Activated B cell treated with CpG ODN at 0.5 μM for 24 hours (primary cell): ENCODE results near the gene LRRC59. TPM values are rescaled to one million over a fixed set of nuclear protein-coding genes. Genes with fewer than 3 reads are reported as not detected.
"Not testable (repeated sequence)": the region's sequence is repeated elsewhere in the genome, so short reads cannot be mapped to it uniquely, and the experiment has no call there.

Source experiments
- ATAC-seq: fragments of 200-7000 bp; cut with Tn5 transposase; one replicate; pipeline ENCODE4 v1.10.0; 2021; ENCODE audit warnings: low read depth, mild to moderate bottlenecking, moderate library complexity
- CTCF ChIA-PET: fragments of 350-600 bp; sonication (Branson Sonifier 250); formaldehyde crosslinking; loops from one replicate; lab custom pipeline; 2021; ENCODE audit warnings: antibody characterized with exemption; lab: Charles Lee
- POLR2A ChIA-PET: fragments of 350-600 bp; sonication (Branson Sonifier 250); formaldehyde crosslinking; loops from one replicate; lab custom pipeline; 2021; ENCODE audit warnings: antibody characterized with exemption; lab: Charles Lee
- DNase-seq: peaks from one replicate; pipeline ENCODE4 v3.0.0; 2022
- H3K27ac Mint-ChIP-seq: one replicate; pipeline ENCODE4 v1.8.0; 2020; ENCODE audit warnings: mixed read lengths
- H3K27me3 Mint-ChIP-seq: one replicate; pipeline ENCODE4 v1.8.0; 2021; ENCODE audit warnings: mixed read lengths
- H3K36me3 Mint-ChIP-seq: one replicate; pipeline ENCODE4 v1.8.0; 2021; ENCODE audit warnings: low read depth, mixed read lengths
- H3K4me1 Mint-ChIP-seq: one replicate; pipeline ENCODE4 v1.8.0; 2021; ENCODE audit warnings: mixed read lengths
- H3K4me3 Mint-ChIP-seq: one replicate; pipeline ENCODE4 v1.8.0; 2020; ENCODE audit warnings: mild to moderate bottlenecking, mixed read lengths
- H3K9me3 Mint-ChIP-seq: one replicate; pipeline ENCODE4 v1.8.0; 2020; ENCODE audit warnings: mixed read lengths
- intact Hi-C: fragments of 100-400 bp; cut with micrococcal nuclease; formaldehyde crosslinking; loops from one replicate; pipeline ENCODE4 v1.15.1; 2024
- total RNA-seq: library from RNA; stranded (reverse); gene quantifications from 2 replicates; pipeline ENCODE4 v1.2.3, GENCODE V29; 2022
- TF ChIP-seq, protein P1 (sequence below): fragments of 200-600 bp; IDR thresholded peaks from one replicate; pipeline ENCODE4 v1.8.0; 2022; ENCODE audit warnings: antibody characterized with exemption, mild to moderate bottlenecking

The LRRC59 gene
- total RNA-seq, 1 donor from 2014 or later, result 42.0 TPM

DNA sequence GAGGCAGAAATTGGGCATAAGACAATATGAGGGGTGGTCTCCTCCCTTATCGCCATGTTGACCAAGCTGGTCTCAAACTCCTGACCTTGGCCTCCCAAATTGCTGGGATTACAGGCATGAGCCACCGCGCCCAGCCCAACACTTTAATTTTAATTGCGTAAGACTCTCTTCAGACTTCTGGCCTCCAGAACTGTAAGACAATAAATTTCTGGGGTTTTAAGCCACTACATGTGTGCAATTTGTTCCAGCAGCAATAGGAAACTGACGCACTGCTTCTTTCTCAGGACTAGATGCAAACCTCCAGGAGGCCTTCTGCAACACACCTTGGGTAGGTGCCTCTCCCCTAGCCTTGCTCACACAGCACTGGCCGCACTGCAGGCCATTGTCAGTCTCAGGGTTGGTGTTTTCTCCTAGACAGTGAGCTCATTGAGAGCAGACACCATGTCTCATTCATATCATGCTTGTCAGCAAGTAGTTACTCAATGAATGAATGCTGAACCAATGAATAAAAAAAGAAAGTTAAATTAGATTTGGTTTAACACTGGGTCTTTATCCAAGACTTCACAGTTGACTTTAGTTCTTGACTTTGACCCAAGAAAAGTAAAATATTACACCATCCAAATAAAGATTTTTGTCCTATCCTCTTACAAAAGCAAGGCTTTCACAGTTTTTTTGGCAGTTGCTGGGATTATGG lies 23.2 kb upstream of the LRRC59 start:
- Mint-ChIP-seq H3K36me3 (no peaks in the 10 kb centered on the region), H3K27me3 (no peaks in the 10 kb centered on the region), H3K4me3 (no peak overlapping the region), H3K27ac (peak overlapping the region; percentile 91), H3K4me1 (peaks cover 34% of the 10 kb centered on the region), H3K9me3 (peaks cover 6% of the 10 kb centered on the region)
- ATAC-seq (no peak), DNase-seq (no peak)
- intact Hi-C loops, result loop anchor here (1.0 kb wide), 2 partner anchors 23 to 59 kb away; partner anchors contain the start of gene LRRC59
- TF ChIP-seq, protein P1, sequence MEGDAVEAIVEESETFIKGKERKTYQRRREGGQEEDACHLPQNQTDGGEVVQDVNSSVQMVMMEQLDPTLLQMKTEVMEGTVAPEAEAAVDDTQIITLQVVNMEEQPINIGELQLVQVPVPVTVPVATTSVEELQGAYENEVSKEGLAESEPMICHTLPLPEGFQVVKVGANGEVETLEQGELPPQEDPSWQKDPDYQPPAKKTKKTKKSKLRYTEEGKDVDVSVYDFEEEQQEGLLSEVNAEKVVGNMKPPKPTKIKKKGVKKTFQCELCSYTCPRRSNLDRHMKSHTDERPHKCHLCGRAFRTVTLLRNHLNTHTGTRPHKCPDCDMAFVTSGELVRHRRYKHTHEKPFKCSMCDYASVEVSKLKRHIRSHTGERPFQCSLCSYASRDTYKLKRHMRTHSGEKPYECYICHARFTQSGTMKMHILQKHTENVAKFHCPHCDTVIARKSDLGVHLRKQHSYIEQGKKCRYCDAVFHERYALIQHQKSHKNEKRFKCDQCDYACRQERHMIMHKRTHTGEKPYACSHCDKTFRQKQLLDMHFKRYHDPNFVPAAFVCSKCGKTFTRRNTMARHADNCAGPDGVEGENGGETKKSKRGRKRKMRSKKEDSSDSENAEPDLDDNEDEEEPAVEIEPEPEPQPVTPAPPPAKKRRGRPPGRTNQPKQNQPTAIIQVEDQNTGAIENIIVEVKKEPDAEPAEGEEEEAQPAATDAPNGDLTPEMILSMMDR, result no peak
- ChIA-PET POLR2A (interaction anchor here (0.6 to 2.7 kb wide), 3 partner anchors 10 to 23 kb away, joined by 3 to 33 read pairs (median 3); partner anchors contain the start of gene LRRC59), CTCF (interaction anchor here (1.3 to 3.6 kb wide), 2 partner anchors 23 to 58 kb away, joined by 5 to 29 read pairs; partner anchors contain the start of gene LRRC59)

- H3K4me3 Mint-ChIP-seq, H3K27me3 Mint-ChIP-seq, POLR2A ChIA-PET: not testable (repeated sequence)
These were observed 22.3 kb upstream of the LRRC59 start for GRCh38 chr17:50419577-50419976.

DNA sequence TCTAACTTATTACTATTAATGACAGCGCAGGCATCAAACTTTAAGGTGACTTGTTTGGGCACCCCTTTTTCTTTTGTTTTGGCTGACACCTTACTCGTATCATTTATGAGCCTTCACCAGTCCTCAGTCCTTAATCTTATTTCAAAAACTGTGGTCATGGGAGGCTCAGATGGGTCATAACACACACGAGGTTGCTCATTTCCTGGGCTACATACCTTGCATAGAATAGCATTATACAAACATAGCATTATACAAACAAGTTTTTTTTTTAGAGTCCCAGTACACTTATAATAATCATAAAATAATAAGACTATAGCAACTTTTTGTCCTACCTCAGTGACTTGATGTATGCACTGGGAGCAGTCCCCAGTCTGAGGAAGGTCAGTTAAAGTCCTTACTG lies 17.5 kb upstream of the LRRC59 start:
- Mint-ChIP-seq H3K4me1 (peaks cover 2% of the 10 kb centered on the region), H3K27ac (no peak overlapping the region), H3K9me3 (peaks cover 6% of the 10 kb centered on the region), H3K27me3 (peaks cover 3% of the 10 kb centered on the region), H3K4me3 (no peak overlapping the region), H3K36me3 (no peaks in the 10 kb centered on the region)
- POLR2A ChIA-PET, result no interaction called here
- intact Hi-C loops, result no loop called here
- CTCF ChIA-PET, result no interaction called here
- ATAC-seq (no peak), DNase-seq (no peak)
- TF ChIP-seq, protein P1, result no peak

More at GRCh38 chr17:50419577-50419976, 22.3 kb upstream of the LRRC59 start:
- H3K36me3 Mint-ChIP-seq, intact Hi-C loops, H3K9me3 Mint-ChIP-seq, ATAC-seq, DNase-seq: not testable (repeated sequence)
- CTCF ChIA-PET, result interaction anchor here (3.6 kb wide), 1 partner anchor 22 kb away, joined by 29 read pairs; the partner anchor contains the start of gene LRRC59
- peak overlapping the region; percentile 73 for H3K27ac Mint-ChIP-seq
- H3K4me1 Mint-ChIP-seq, result peaks cover 28% of the 10 kb centered on the region

DNA sequence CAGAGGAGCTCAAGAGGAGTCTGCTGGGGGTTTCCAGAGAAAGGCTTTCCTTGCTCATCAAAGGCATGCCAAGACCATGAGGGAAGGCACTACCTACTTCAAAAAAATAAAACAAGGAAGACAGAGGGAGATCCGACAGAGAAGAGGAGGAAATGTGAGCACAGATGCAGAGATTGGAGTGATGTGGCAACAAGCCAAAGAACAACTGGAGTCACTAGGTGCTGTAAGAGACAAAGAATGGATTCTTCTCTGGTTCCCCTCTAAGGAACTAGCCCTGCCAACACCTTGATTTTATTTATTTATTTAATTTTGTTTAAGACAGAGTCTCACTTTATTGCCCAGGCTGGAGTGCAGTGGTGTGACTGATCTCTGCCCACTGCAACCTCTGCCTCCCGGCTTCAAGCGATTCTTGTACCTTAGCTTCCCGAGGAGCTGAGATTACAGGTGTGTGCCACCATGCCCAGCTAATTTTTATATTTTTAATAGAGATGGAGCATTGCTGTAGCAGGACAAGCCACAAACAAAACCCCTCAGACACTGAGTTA lies 14.9 kb upstream of the LRRC59 start:
- H3K4me1 Mint-ChIP-seq, result no peaks in the 10 kb centered on the region

DNA sequence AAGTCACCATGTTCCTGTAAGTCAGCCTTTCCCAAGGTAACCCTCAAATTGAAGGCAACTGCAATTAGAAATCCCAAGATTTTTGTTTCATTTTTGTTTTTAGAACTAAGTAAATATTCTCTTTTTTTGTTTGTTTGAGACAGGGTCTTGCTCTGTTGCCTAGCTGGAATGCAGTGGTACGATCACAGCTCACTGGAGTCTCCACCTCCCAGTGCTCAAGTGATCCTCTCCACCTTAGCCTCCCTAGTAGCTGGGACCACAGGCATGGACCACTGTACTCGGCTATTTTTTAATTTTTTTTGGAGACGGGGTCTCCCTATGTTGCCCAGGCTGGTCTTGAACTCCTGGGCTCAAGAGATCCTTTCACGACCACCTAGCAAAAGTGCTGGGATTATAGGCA lies 10.6 kb upstream of the LRRC59 start:
- ChIA-PET POLR2A (interaction anchor here (1.4 kb wide), 1 partner anchor 11 kb away, joined by 5 read pairs; the partner anchor contains the start of gene LRRC59), CTCF (interaction anchor here (1.6 kb wide), 1 partner anchor 11 kb away, joined by 10 read pairs; the partner anchor contains the start of gene LRRC59)
- H3K27ac Mint-ChIP-seq, result no peak overlapping the region
- H3K4me1 Mint-ChIP-seq, result no peaks in the 10 kb centered on the region
- DNase-seq, result no peak
- intact Hi-C loops, result no loop called here
- H3K36me3 Mint-ChIP-seq, result no peaks in the 10 kb centered on the region
- H3K9me3 Mint-ChIP-seq, result no peaks in the 10 kb centered on the region
- TF ChIP-seq, protein P1, result no peak
- ATAC-seq, result no peak
- H3K4me3 Mint-ChIP-seq, result no peak overlapping the region
- peaks cover 9% of the 10 kb centered on the region for H3K27me3 Mint-ChIP-seq

More for the DNA sequence above, 14.9 kb upstream of the LRRC59 start:
- H3K36me3 Mint-ChIP-seq, result no peaks in the 10 kb centered on the region
- CTCF ChIA-PET, result no interaction called here
- intact Hi-C loops, result no loop called here
- POLR2A ChIA-PET, result interaction anchor here (0.7 kb wide), 1 partner anchor 15 kb away, joined by 4 read pairs; the partner anchor contains the start of gene LRRC59
- no peak overlapping the region for H3K4me3 Mint-ChIP-seq
- H3K27ac Mint-ChIP-seq, result no peak overlapping the region
- DNase-seq (no peak), ATAC-seq (no peak)
- TF ChIP-seq, protein P1, result no peak
- H3K9me3 Mint-ChIP-seq, result no peaks in the 10 kb centered on the region
- H3K27me3 Mint-ChIP-seq, result peaks cover 3% of the 10 kb centered on the region
